ENCODE measurements around the gene GTF2H4. TPM values are rescaled to one million over a fixed set of nuclear protein-coding genes. Genes with fewer than 3 reads are reported as not detected.

Gene GTF2H4
- total RNA-seq, 6 donors from 2014 or later = 10.1 to 47.6 (median 27.6) TPM

- H3K9me3 ChIP-seq = no peaks in the 10 kb centered on the region
- ATAC-seq (ENCODE audit: low FRiP score in 2 of 2) (no peak), DNase-seq (no peak)
- no peaks in the 10 kb centered on the region for H3K36me3 ChIP-seq
- no peak overlapping the region for H3K4me3 ChIP-seq
- H3K27ac ChIP-seq = no peak overlapping the region
- H3K4me1 ChIP-seq = peaks cover 10 to 13% (median 11%) of the 10 kb centered on the region in 4 donors
- no peaks in the 10 kb centered on the region for H3K27me3 ChIP-seq
- TF ChIP-seq POLR2A (IDR thresholded peaks at IDR 0.05) = no peak
- TF ChIP-seq EP300 (IDR thresholded peaks at IDR 0.05) = no peak
- TF ChIP-seq POLR2AphosphoS5 (IDR thresholded peaks at IDR 0.05) = no peak
- no peak for TF ChIP-seq CTCF (IDR thresholded peaks at IDR 0.05)
- 73 to 78% methylated on average over 4 of the region's 4 CpGs for WGBS, 2 donors
These were observed 31.8 kb upstream of the GTF2H4 start for GRCh38 chr6:30876039-30876730.

DNA sequence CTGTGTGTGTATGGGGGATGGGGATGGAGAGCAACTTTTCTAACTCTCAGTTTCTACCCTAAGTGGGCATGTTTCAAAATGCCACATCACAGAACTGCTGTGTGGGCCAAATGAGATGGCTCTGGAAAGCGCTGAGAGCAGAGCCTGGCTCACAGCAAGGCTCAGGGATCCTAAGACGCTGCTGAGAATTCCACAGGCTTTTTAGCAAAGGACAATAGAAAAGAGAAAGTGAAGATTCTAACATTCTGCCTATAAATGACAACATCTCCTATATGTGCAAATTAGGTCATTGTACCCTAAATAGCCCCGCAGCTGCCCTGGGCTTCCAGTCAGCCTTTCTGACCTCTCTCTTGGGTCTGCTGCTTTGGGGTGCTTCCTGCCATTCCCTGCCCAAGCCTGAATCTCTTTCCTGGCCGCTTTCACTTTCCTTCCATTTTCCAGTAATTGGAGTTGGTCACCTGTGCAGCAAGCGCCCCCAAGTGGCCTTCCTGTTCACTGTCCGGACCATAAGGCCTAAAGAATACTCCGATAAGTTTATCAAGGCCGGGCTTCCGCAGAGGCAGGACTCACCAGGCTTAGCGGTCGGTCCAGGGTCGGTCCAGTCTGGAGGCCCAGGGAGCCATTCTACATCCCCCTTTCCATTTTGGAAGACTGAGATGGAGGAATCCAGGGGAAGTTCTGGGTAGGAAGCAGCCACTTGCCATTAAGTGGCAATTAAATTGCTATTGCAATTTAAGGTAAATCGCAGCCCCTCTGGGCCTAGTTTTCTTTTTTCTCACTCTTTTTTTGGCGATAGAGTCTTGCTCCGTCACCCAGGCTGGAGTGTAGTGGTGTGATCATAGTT, 30.4 kb upstream of the GTF2H4 start:
- DNase-seq (peak in 1 of 2 donors; percentile 95), ATAC-seq (ENCODE audit: low FRiP score in 2 of 2) (peak; percentile 89 to 93)
- H3K27me3 ChIP-seq = no peaks in the 10 kb centered on the region
- TF ChIP-seq POLR2AphosphoS5 (IDR thresholded peaks at IDR 0.05) = peak in 1 of 2 donors; percentile 60
- TF ChIP-seq POLR2A (IDR thresholded peaks at IDR 0.05) = no peak
- TF ChIP-seq CTCF (IDR thresholded peaks at IDR 0.05) = peak; percentile 75 to 94 (median 88)
- no peak for TF ChIP-seq EP300 (IDR thresholded peaks at IDR 0.05)
- peaks cover 15 to 23% (median 18%) of the 10 kb centered on the region in 4 donors for H3K4me1 ChIP-seq
- no peaks in the 10 kb centered on the region for H3K9me3 ChIP-seq
- WGBS, 2 donors = 19 to 20% methylated on average over 15 of the region's 15 CpGs
- H3K36me3 ChIP-seq = no peaks in the 10 kb centered on the region
- H3K4me3 ChIP-seq = peak overlapping the region in 3 of 4 donors; percentile 24 to 47 (median 41)
- H3K27ac ChIP-seq = peak overlapping the region; percentile 59 to 83 (median 72)

GRCh38 chr6:30879684-30880427, 28.2 kb upstream of the GTF2H4 start:
- H3K36me3 ChIP-seq = no peaks in the 10 kb centered on the region
- no peaks in the 10 kb centered on the region for H3K9me3 ChIP-seq
- 86 to 93% methylated on average over 7 to 8 of the region's 8 CpGs for WGBS, 2 donors
- no peak for TF ChIP-seq POLR2A (IDR thresholded peaks at IDR 0.05)
- no peak overlapping the region for H3K4me3 ChIP-seq
- ATAC-seq (ENCODE audit: low FRiP score in 2 of 2) (no peak), DNase-seq (no peak)
- H3K27me3 ChIP-seq = no peaks in the 10 kb centered on the region
- H3K27ac ChIP-seq = no peak overlapping the region
- peaks cover 20 to 36% (median 29%) of the 10 kb centered on the region in 4 donors for H3K4me1 ChIP-seq

DNA sequence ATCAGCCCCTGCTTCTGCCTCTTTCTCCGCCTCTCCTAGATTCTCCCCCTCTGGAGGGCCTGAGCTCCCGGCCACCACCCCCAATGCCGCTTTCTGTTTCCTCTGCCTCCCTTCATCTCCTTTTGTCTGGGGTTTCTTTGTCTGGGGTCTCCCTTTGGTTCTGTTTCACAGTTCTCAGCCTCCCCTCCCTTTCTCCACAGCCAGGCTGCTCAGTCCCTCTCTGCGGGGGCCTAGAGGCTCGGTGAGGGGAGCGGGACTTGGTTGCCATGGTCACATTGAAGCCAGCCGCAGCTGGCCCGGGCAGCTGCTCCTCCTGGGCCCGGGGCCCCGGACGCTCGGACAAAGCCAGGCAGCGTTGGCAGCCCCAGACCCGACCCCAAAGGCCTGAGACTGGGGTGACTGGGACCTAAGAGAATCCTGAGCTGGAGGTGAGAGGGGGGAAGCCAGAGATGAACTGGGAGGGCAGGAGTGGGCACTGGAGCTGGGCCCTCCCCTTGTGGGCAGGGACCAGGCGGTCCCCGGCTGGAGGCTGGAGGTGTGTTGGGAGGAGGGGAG, 27.2 kb upstream of the GTF2H4 start:
- Histone ChIP-seq H3K4me1 (peaks cover 29 to 45% (median 38%) of the 10 kb centered on the region in 4 donors), H3K27me3 (no peaks in the 10 kb centered on the region), H3K4me3 (no peak overlapping the region), H3K9me3 (no peaks in the 10 kb centered on the region), H3K36me3 (no peaks in the 10 kb centered on the region), H3K27ac (peak overlapping the region in 1 of 4 donors; percentile 14)
- no peak for TF ChIP-seq POLR2AphosphoS5 (IDR thresholded peaks at IDR 0.05)
- TF ChIP-seq EP300 (IDR thresholded peaks at IDR 0.05) = no peak
- TF ChIP-seq POLR2A (IDR thresholded peaks at IDR 0.05) = no peak
- TF ChIP-seq CTCF (IDR thresholded peaks at IDR 0.05) = no peak
- DNase-seq = peak in 1 of 2 donors; percentile 71
- WGBS, 2 donors = 86% methylated on average over 16 of the region's 16 CpGs
- ATAC-seq (ENCODE audit: low FRiP score in 2 of 2) = no peak
